HepG2 (cell line): Measurements from ENCODE around the gene PDK2. TPM values are rescaled to one million over a fixed set of nuclear protein-coding genes. Genes with fewer than 3 reads are reported as not detected.
A peak's percentile ranks its signal among the peaks of the same experiment; 100 is the strongest.

Experiments
- ATAC-seq: fragments of 200-7000 bp; cut with Tn5 transposase; 3 replicates; pipeline ENCODE4 v1.9.1; 2020; ENCODE audit warnings: mild to moderate bottlenecking, moderate library complexity
- BruUV-seq: library from RNA; stranded (reverse); fragments of 400-500 nt; replicated peaks from 2 replicates; lab custom pipeline; 2021; lab: Mats Ljungman, UMichigan
- CTCF ChIA-PET: fragments of 300-600 bp; formaldehyde crosslinking; extraction: SDS; loops from one replicate; lab custom pipeline; 2021; ENCODE audit warnings: low total read pairs, inconsistent platforms, low intra/inter-chr PET ratio; lab: Yijun Ruan, JAX
- POLR2A ChIA-PET: fragments of 350-600 bp; sonication (Branson Sonifier 250); formaldehyde crosslinking; loops from one replicate; lab custom pipeline; 2020; ENCODE audit warnings: antibody characterized with exemption, inconsistent platforms; lab: Yijun Ruan, JAX
- DNase-seq: peaks from one replicate; pipeline ENCODE4 v3.0.0-alpha.2; 2015; ENCODE audit warnings: low spot score
- FAIRE-seq: peaks from 3 replicates; lab custom pipeline; 2011; peaks lifted over from hg19 to GRCh38; lab: Jason Lieb, UNC
- H2AFZ ChIP-seq: one replicate; pipeline ENCODE4 v1.6.1; 2011; ENCODE audit warnings: low read length, inconsistent platforms
- H3K27ac ChIP-seq: fragments of 300-600 bp; 3 replicates; pipeline ENCODE4 v1.8.0; 2011; ENCODE audit warnings: mixed run types, mild to moderate bottlenecking, mixed read lengths, low read length, inconsistent platforms; ENCODE audit not compliant: insufficient read depth; ENCODE audit errors: extremely low read length
- H3K27me3 ChIP-seq, 2 experiments: fragments of 200-600 bp in 1 of 2; 2 replicates in 1 of 2; 3 replicates in 1 of 2; pipeline versions ENCODE4 v1.6.0 to v1.8.0; 2011; ENCODE audit warnings: low read length in 2 of 2, mild to moderate bottlenecking in 2 of 2, moderate library complexity in 2 of 2, inconsistent platforms in 1 of 2; ENCODE audit not compliant: insufficient read depth in 2 of 2, control insufficient read depth in 1 of 2
- H3K36me3 ChIP-seq, 2 experiments: fragments of 200-600 bp in 1 of 2; replicated peaks in 1 of 2; 2 replicates in 1 of 2; 3 replicates in 1 of 2; pipeline versions ENCODE4 v1.5.1 to v1.8.0; 2011; ENCODE audit warnings: low read length in 2 of 2, inconsistent platforms in 1 of 2; ENCODE audit not compliant: insufficient read depth in 2 of 2, control insufficient read depth in 1 of 2
- H3K4me1 ChIP-seq: 2 replicates; pipeline ENCODE4 v1.5.1; 2012; ENCODE audit warnings: low read length, inconsistent platforms; ENCODE audit not compliant: insufficient read depth
- H3K4me2 ChIP-seq: 2 replicates; pipeline ENCODE4 v1.6.0; 2011; ENCODE audit warnings: low read depth, low read length, inconsistent platforms
- H3K4me3 ChIP-seq, 3 experiments: fragments of 200-600 bp in 1 of 3; sonication (generic), shearing (Covaris generic) in 1 of 3; replicated peaks in 1 of 3; 2 replicates each; pipeline ENCODE4 v1.5.1; 2011 to 2016; ENCODE audit warnings: low read length in 3 of 3, inconsistent platforms in 2 of 3, low read depth in 2 of 3, mild to moderate bottlenecking in 2 of 3, control low read depth in 1 of 3, mixed read lengths in 1 of 3; ENCODE audit not compliant: insufficient read depth in 1 of 3
- H3K79me2 ChIP-seq: one replicate; pipeline ENCODE4 v1.6.1; 2011; ENCODE audit warnings: low read length, inconsistent platforms; ENCODE audit not compliant: insufficient read depth
- H3K9ac ChIP-seq: 2 replicates; pipeline ENCODE4 v1.6.0; 2011; ENCODE audit warnings: mild to moderate bottlenecking, low read depth, low read length, inconsistent platforms; ENCODE audit not compliant: insufficient read depth
- H3K9me3 ChIP-seq: 2 replicates; pipeline ENCODE4 v1.5.1; 2012; ENCODE audit warnings: mild to moderate bottlenecking, low read length
- H4K20me1 ChIP-seq: 2 replicates; pipeline ENCODE4 v1.6.0; 2011; ENCODE audit warnings: inconsistent platforms, mild to moderate bottlenecking, low read length, moderate library complexity; ENCODE audit not compliant: insufficient read depth
- HNRNPL ChIP-seq: fragments of 200-400 bp; formaldehyde crosslinking; IDR thresholded peaks from 2 replicates; pipeline ENCODE4 v1.6.1; 2017; ENCODE audit warnings: mild to moderate bottlenecking, low read depth, low read length
- IRX3 ChIP-seq: sonication (generic); formaldehyde crosslinking; IDR thresholded peaks from 2 replicates; pipeline ENCODE4 v1.8.1; 2023; ENCODE audit warnings: mild to moderate bottlenecking, low read depth, missing genetic modification reagents, borderline replicate concordance
- KDM6A ChIP-seq: IDR thresholded peaks from 2 replicates; pipeline ENCODE4 v1.6.1; 2016; ENCODE audit warnings: low read depth
- MIER3 ChIP-seq: IDR thresholded peaks from 2 replicates; pipeline ENCODE4 v1.6.1; 2016; ENCODE audit warnings: missing compliant biosample characterization, borderline replicate concordance
- TEAD3 ChIP-seq: optimal IDR thresholded peaks from 2 replicates; pipeline ENCODE3; 2016; ENCODE audit warnings: borderline replicate concordance
- ZNF136 ChIP-seq: sonication (generic); formaldehyde crosslinking; IDR thresholded peaks from 2 replicates; pipeline ENCODE4 v1.8.1; 2022; ENCODE audit warnings: low read depth, mild to moderate bottlenecking, moderate library complexity, missing genetic modification reagents
- ZNF552 ChIP-seq: sonication (generic); formaldehyde crosslinking; IDR thresholded peaks from 2 replicates; pipeline ENCODE4 v1.9.0; 2022; ENCODE audit warnings: missing genetic modification reagents, mild to moderate bottlenecking, borderline replicate concordance
- ZNF589 ChIP-seq: sonication (generic); formaldehyde crosslinking; conservative IDR thresholded peaks from 2 replicates; pipeline ENCODE4 v1.8.0; 2022; ENCODE audit warnings: mild to moderate bottlenecking, moderate library complexity, missing genetic modification reagents
- ZNF709 ChIP-seq: sonication (generic); formaldehyde crosslinking; IDR thresholded peaks from 2 replicates; pipeline ENCODE4 v1.5.0; 2020; ENCODE audit warnings: mild to moderate bottlenecking, missing genetic modification reagents
- ZNF839 ChIP-seq: sonication (generic); formaldehyde crosslinking; IDR thresholded peaks from 2 replicates; pipeline ENCODE4 v1.4.0; 2020; ENCODE audit warnings: missing genetic modification reagents, mild to moderate bottlenecking, borderline replicate concordance
- ZSCAN25 ChIP-seq: sonication (generic); formaldehyde crosslinking; IDR thresholded peaks from 2 replicates; pipeline ENCODE4 v1.8.0; 2022; ENCODE audit warnings: mild to moderate bottlenecking, missing genetic modification reagents
- WGBS: methylation state at CpG from one replicate; pipeline ENCODE4 v1.1.6; 2017; ENCODE audit warnings: low lambda C conversion rate; 5-methylcytosine and 5-hydroxymethylcytosine counted together
- in situ Hi-C: cut with HindIII; loops from 2 replicates; pipeline ENCODE4 v1.10.0; 2017; ENCODE audit warnings: low pct_unique_long_range_greater_than_20kb; ENCODE audit not compliant: extremely low pct_ligation_motif_present
- intact Hi-C: fragments of 100-400 bp; cut with micrococcal nuclease; formaldehyde crosslinking; loops from one replicate; pipeline ENCODE4 v1.10.0; 2022; ENCODE audit not compliant: unreplicated experiment
- polyA plus RNA-seq, 8 experiments: library from polyadenylated mRNA; depleted of rRNA in 3 of 8; stranded (reverse) in 7 of 8; unstranded in 1 of 8; fragments of >200 nt; fragmentation: Illumina TruSeq in 4 of 8; extraction: Trizol in 4 of 8; gene quantifications; 2 replicates each; pipeline versions ENCODE4 v1.2.1 to v1.2.3, GENCODE V29; 2011 to 2016; ENCODE audit warnings: low read depth in 4 of 8, missing spikeins in 1 of 8, mixed read lengths in 1 of 8; ENCODE audit not compliant: insufficient read depth in 1 of 8
- total RNA-seq, 5 experiments: library from RNA; depleted of rRNA; stranded (reverse); fragments of >200 nt; fragmentation: Illumina TruSeq; extraction: Trizol; gene quantifications; 2 replicates each; pipeline ENCODE4 v1.2.3, GENCODE V29; 2016; ENCODE audit warnings: low read depth in 1 of 5
- TF ChIP-seq, protein P1 (sequence below): sonication (generic); formaldehyde crosslinking; IDR thresholded peaks from 2 replicates; pipeline ENCODE4 v1.9.0; 2022; ENCODE audit warnings: low read depth, missing genetic modification reagents
- TF ChIP-seq, protein P2 (sequence below): sonication (generic); formaldehyde crosslinking; conservative IDR thresholded peaks from 2 replicates; pipeline ENCODE4 v1.5.0; 2020; ENCODE audit warnings: missing genetic modification reagents
- TF ChIP-seq, protein P3 (sequence below): sonication (generic); formaldehyde crosslinking; IDR thresholded peaks from 2 replicates; pipeline ENCODE4 v1.8.0; 2022; ENCODE audit warnings: missing genetic modification reagents, mild to moderate bottlenecking, borderline replicate concordance
- TF ChIP-seq, protein P4 (sequence below): IDR thresholded peaks from 2 replicates; pipeline ENCODE4 v1.6.1; 2012; ENCODE audit warnings: inconsistent platforms

Gene PDK2
- total and polyA plus RNA-seq, 2 of the 13 experiments (the other 11 are each of a cell fraction or from before 2014, with no cell fraction given): 18.5 to 59.7 TPM

DNA sequence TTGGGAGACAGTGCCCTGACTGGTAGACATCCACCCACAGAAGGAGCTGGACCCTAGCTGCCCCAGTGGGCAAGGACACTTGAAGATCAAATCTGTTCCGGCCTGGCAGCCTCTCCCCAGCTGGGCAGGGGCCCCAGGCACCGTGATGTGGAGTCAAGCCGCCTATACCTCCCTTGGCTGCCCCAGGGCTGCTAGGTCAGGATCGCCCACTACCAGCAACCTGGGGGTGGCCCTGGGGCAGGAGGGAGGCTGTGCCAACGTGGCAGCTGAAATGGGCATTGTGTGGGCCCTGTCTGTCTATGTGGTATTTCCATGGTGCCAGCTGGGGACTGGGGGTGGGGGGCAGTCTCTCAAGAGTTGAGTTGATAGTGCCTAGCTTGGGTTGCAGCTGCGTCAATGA is 941 bp downstream of the PDK2 start:
- H3K27me3 ChIP-seq: peaks cover 3 to 14% of the 10 kb centered on the region in 2 experiments; a peak in 4 of 5 replicates
- peak overlapping the region; percentile 100 for H3K4me2 ChIP-seq
- ATAC-seq (no peak; the same call in 2 of the 3 replicates), DNase-seq (no peak), FAIRE-seq (no peak)
- peak overlapping the region; percentile 67 for H3K27ac ChIP-seq
- H4K20me1 ChIP-seq: no peaks in the 10 kb centered on the region
- in situ Hi-C loops: no loop called here
- H3K4me3 ChIP-seq: peak overlapping the region; percentile 84 to 88 (median 87)
- intact Hi-C loops: no loop called here
- no peaks in the 10 kb centered on the region for H3K9me3 ChIP-seq
- POLR2A ChIA-PET: interaction anchor here (0.6 to 1.1 kb wide), 2 partner anchors 16 to 51 kb away, joined by 3 read pairs; no protein-coding TSS in a partner anchor
- CTCF ChIA-PET: no interaction called here
- H3K79me2 ChIP-seq: peaks cover 6% of the 10 kb centered on the region
- peaks cover 0 to 4% of the 10 kb centered on the region in 2 experiments; a peak in 1 of 5 replicates for H3K36me3 ChIP-seq
- peak overlapping the region; percentile 80 for H3K9ac ChIP-seq
- peaks cover 32% of the 10 kb centered on the region for H3K4me1 ChIP-seq
- no TSS peak for BruUV-seq
- H2AFZ ChIP-seq: no peak overlapping the region
- WGBS: 59% methylated on average over 5 of the region's 6 CpGs
- 0 out of 2 replicates have a peak, but pooled peaks have one; percentile 24 for TF ChIP-seq ZNF552 (CRISPR knock-in tag)
- TF ChIP-seq ZSCAN25 (CRISPR knock-in tag): no peak
- TF ChIP-seq KDM6A (CRISPR knock-in tag): no peak
- TF ChIP-seq, protein P1, sequence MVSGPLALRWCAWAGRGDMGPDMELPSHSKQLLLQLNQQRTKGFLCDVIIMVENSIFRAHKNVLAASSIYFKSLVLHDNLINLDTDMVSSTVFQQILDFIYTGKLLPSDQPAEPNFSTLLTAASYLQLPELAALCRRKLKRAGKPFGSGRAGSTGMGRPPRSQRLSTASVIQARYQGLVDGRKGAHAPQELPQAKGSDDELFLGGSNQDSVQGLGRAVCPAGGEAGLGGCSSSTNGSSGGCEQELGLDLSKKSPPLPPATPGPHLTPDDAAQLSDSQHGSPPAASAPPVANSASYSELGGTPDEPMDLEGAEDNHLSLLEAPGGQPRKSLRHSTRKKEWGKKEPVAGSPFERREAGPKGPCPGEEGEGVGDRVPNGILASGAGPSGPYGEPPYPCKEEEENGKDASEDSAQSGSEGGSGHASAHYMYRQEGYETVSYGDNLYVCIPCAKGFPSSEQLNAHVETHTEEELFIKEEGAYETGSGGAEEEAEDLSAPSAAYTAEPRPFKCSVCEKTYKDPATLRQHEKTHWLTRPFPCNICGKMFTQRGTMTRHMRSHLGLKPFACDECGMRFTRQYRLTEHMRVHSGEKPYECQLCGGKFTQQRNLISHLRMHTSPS (CRISPR knock-in tag): 0 out of 2 replicates have a peak, but pooled peaks have one; percentile 29
- no peak for TF ChIP-seq IRX3
- TF ChIP-seq HNRNPL: peak; percentile 89
- TF ChIP-seq MIER3 (CRISPR knock-in tag): no peak
- no peak for TF ChIP-seq ZNF709 (CRISPR knock-in tag)
- no peak for TF ChIP-seq ZNF136 (CRISPR knock-in tag)
- TF ChIP-seq ZNF839 (CRISPR knock-in tag): peak; percentile 28; the same call in 1 of the 2 replicates
- TF ChIP-seq, protein P2, sequence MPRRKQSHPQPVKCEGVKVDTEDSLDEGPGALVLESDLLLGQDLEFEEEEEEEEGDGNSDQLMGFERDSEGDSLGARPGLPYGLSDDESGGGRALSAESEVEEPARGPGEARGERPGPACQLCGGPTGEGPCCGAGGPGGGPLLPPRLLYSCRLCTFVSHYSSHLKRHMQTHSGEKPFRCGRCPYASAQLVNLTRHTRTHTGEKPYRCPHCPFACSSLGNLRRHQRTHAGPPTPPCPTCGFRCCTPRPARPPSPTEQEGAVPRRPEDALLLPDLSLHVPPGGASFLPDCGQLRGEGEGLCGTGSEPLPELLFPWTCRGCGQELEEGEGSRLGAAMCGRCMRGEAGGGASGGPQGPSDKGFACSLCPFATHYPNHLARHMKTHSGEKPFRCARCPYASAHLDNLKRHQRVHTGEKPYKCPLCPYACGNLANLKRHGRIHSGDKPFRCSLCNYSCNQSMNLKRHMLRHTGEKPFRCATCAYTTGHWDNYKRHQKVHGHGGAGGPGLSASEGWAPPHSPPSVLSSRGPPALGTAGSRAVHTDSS (CRISPR knock-in tag): no peak
- TF ChIP-seq, protein P3, sequence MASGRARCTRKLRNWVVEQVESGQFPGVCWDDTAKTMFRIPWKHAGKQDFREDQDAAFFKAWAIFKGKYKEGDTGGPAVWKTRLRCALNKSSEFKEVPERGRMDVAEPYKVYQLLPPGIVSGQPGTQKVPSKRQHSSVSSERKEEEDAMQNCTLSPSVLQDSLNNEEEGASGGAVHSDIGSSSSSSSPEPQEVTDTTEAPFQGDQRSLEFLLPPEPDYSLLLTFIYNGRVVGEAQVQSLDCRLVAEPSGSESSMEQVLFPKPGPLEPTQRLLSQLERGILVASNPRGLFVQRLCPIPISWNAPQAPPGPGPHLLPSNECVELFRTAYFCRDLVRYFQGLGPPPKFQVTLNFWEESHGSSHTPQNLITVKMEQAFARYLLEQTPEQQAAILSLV (CRISPR knock-in tag): no peak
- TF ChIP-seq, protein P4, sequence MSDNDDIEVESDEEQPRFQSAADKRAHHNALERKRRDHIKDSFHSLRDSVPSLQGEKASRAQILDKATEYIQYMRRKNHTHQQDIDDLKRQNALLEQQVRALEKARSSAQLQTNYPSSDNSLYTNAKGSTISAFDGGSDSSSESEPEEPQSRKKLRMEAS: no peak
- no peak for TF ChIP-seq TEAD3 (CRISPR knock-in tag)
- TF ChIP-seq ZNF589 (CRISPR knock-in tag): no peak
